Muscle layer of duodenum (tissue), 2 donors: ENCODE results near the gene LMBR1.

Source experiments
- H3K27ac ChIP-seq: one replicate; pipeline ENCODE4 v1.7.0; 2013; ENCODE audit warnings: mild to moderate bottlenecking, low read length
- H3K27me3 ChIP-seq: one replicate; pipeline ENCODE4 v1.7.0; 2013; ENCODE audit warnings: low read depth, mild to moderate bottlenecking, control low read depth, low read length
- H3K36me3 ChIP-seq, 2 donors: one replicate each; pipeline ENCODE4 v1.7.0; 2013; ENCODE audit warnings: low read length in 2 of 2, control low read depth in 1 of 2, mild to moderate bottlenecking in 1 of 2; ENCODE audit not compliant: insufficient read depth in 2 of 2, control insufficient read depth in 1 of 2
- H3K4me1 ChIP-seq, 2 donors: one replicate each; pipeline ENCODE4 v1.7.0; 2013; ENCODE audit warnings: low read length in 2 of 2, mild to moderate bottlenecking in 2 of 2, control low read depth in 1 of 2, moderate library complexity in 1 of 2; ENCODE audit not compliant: insufficient read depth in 2 of 2, control insufficient read depth in 1 of 2
- H3K4me3 ChIP-seq, 2 donors: one replicate each; pipeline ENCODE4 v1.7.0; 2013; ENCODE audit warnings: low read length in 2 of 2, low read depth in 1 of 2, mild to moderate bottlenecking in 1 of 2
- H3K9me3 ChIP-seq, 2 donors: one replicate each; pipeline ENCODE4 v1.7.0; 2013; ENCODE audit warnings: low read length in 2 of 2, control low read depth in 1 of 2, mild to moderate bottlenecking in 1 of 2; ENCODE audit not compliant: control insufficient read depth in 1 of 2
- donor health status: healthy.

Gene LMBR1

GRCh38 chr7:156753229-156753560, 139.8 kb downstream of the LMBR1 start:
- Histone ChIP-seq H3K4me3 (no peak overlapping the region), H3K9me3 (no peaks in the 10 kb centered on the region), H3K4me1 (no peaks in the 10 kb centered on the region), H3K36me3 (no peaks in the 10 kb centered on the region), H3K27me3 (no peaks in the 10 kb centered on the region), H3K27ac (no peak overlapping the region)

GRCh38 chr7:156752367-156753228, 140.4 kb downstream of the LMBR1 start:
- H3K9me3 ChIP-seq: no peaks in the 10 kb centered on the region

GRCh38 chr7:156751319-156751718, 141.7 kb downstream of the LMBR1 start:
- H3K27me3 ChIP-seq: no peaks in the 10 kb centered on the region
- H3K27ac ChIP-seq: no peak overlapping the region
- no peaks in the 10 kb centered on the region for H3K36me3 ChIP-seq
- H3K9me3 ChIP-seq: no peaks in the 10 kb centered on the region
- H3K4me3 ChIP-seq: no peak overlapping the region
- H3K4me1 ChIP-seq: no peaks in the 10 kb centered on the region

More at GRCh38 chr7:156752367-156753228, 140.4 kb downstream of the LMBR1 start:
- H3K27me3 ChIP-seq: no peaks in the 10 kb centered on the region
- no peaks in the 10 kb centered on the region for H3K4me1 ChIP-seq
- H3K36me3 ChIP-seq: no peaks in the 10 kb centered on the region
- no peak overlapping the region for H3K27ac ChIP-seq
- H3K4me3 ChIP-seq: no peak overlapping the region

DNA sequence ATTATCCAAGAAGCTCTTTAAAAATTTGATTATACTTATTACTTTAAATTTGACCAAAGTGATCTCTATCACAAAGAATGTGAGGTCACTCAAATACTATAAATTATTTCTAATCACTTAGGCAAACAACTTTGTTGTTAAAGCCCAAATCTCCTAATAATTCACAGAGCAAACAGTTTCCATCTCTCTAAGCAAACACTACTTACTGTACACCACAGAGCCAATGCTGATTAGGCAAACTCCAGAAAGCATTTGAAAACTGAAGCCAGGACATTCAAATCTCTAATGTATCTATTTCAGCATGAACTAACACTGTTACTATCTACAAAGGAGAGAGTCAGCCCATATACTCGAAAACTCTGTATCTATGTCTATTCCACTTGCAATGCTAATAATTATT, 145.3 kb downstream of the LMBR1 start:
- Histone ChIP-seq H3K4me1 (no peaks in the 10 kb centered on the region), H3K36me3 (peaks cover 0 to under 1% of the 10 kb centered on the region in 2 donors), H3K27me3 (no peaks in the 10 kb centered on the region), H3K9me3 (no peaks in the 10 kb centered on the region), H3K27ac (no peak overlapping the region), H3K4me3 (no peak overlapping the region)

GRCh38 chr7:156746891-156747290, 146.1 kb downstream of the LMBR1 start:
- Histone ChIP-seq H3K27me3 (no peaks in the 10 kb centered on the region), H3K9me3 (no peaks in the 10 kb centered on the region), H3K4me3 (no peak overlapping the region), H3K4me1 (no peaks in the 10 kb centered on the region), H3K36me3 (peaks cover 0 to 4% of the 10 kb centered on the region in 2 donors), H3K27ac (no peak overlapping the region)

GRCh38 chr7:156739596-156739995, 153.4 kb downstream of the LMBR1 start:
- H3K9me3 ChIP-seq: no peaks in the 10 kb centered on the region
- H3K36me3 ChIP-seq: peaks cover 0 to 17% of the 10 kb centered on the region in 2 donors
- no peak overlapping the region for H3K4me3 ChIP-seq
- H3K4me1 ChIP-seq: no peaks in the 10 kb centered on the region
- H3K27ac ChIP-seq: no peak overlapping the region
- H3K27me3 ChIP-seq: no peaks in the 10 kb centered on the region

- H3K27me3 ChIP-seq: no peaks in the 10 kb centered on the region
- H3K9me3 ChIP-seq: peaks cover 0 to 10% of the 10 kb centered on the region in 2 donors
- H3K27ac ChIP-seq: no peak overlapping the region
- H3K36me3 ChIP-seq: peaks cover 0 to 32% of the 10 kb centered on the region in 2 donors
- no peaks in the 10 kb centered on the region for H3K4me1 ChIP-seq
- H3K4me3 ChIP-seq: no peak overlapping the region
Observed at GRCh38 chr7:156735851-156736250, 157.1 kb downstream of the LMBR1 start.

GRCh38 chr7:156733638-156734037, 159.3 kb downstream of the LMBR1 start:
- Histone ChIP-seq H3K36me3 (peaks cover 0 to 32% of the 10 kb centered on the region in 2 donors), H3K27ac (no peak overlapping the region), H3K9me3 (peaks cover 0 to 10% of the 10 kb centered on the region in 2 donors), H3K27me3 (no peaks in the 10 kb centered on the region), H3K4me3 (no peak overlapping the region), H3K4me1 (no peaks in the 10 kb centered on the region)

GRCh38 chr7:156732091-156732625, 160.8 kb downstream of the LMBR1 start:
- Histone ChIP-seq H3K9me3 (peaks cover 0 to 10% of the 10 kb centered on the region in 2 donors), H3K27me3 (no peaks in the 10 kb centered on the region), H3K4me1 (no peaks in the 10 kb centered on the region), H3K27ac (no peak overlapping the region), H3K36me3 (peaks cover 0 to 32% of the 10 kb centered on the region in 2 donors), H3K4me3 (no peak overlapping the region)

- H3K9me3 ChIP-seq: peaks cover 0 to 10% of the 10 kb centered on the region in 2 donors
- H3K4me3 ChIP-seq: no peak overlapping the region
- peaks cover 0 to 32% of the 10 kb centered on the region in 2 donors for H3K36me3 ChIP-seq
- no peaks in the 10 kb centered on the region for H3K27me3 ChIP-seq
- no peaks in the 10 kb centered on the region for H3K4me1 ChIP-seq
- H3K27ac ChIP-seq: no peak overlapping the region
Observed at GRCh38 chr7:156731651-156732050, 161.3 kb downstream of the LMBR1 start.

GRCh38 chr7:156725936-156726335, 167.0 kb downstream of the LMBR1 start:
- no peak overlapping the region for H3K4me3 ChIP-seq
- no peaks in the 10 kb centered on the region for H3K36me3 ChIP-seq
- H3K27me3 ChIP-seq: no peaks in the 10 kb centered on the region
- H3K9me3 ChIP-seq: no peaks in the 10 kb centered on the region
- H3K27ac ChIP-seq: no peak overlapping the region
- H3K4me1 ChIP-seq: no peaks in the 10 kb centered on the region
